AG10803 (cell line): Measurements from ENCODE around the gene DLGAP5.
A peak's percentile ranks its signal among the peaks of the same experiment; 100 is the strongest.

ENCODE experiments used
- DNase-seq: peaks from one replicate; pipeline ENCODE4 v3.0.0; 2010; ENCODE audit warnings: low read depth
- H3K4me3 ChIP-seq: 2 replicates; pipeline ENCODE4 v1.5.1; 2011; ENCODE audit warnings: mild to moderate bottlenecking, low read length, control low read depth
- TF ChIP-seq, protein P1 (sequence below): conservative IDR thresholded peaks from 2 replicates; pipeline ENCODE4 v1.5.1; 2011; ENCODE audit warnings: mild to moderate bottlenecking, low read length, control low read depth, inconsistent platforms

The DLGAP5 gene

DNA sequence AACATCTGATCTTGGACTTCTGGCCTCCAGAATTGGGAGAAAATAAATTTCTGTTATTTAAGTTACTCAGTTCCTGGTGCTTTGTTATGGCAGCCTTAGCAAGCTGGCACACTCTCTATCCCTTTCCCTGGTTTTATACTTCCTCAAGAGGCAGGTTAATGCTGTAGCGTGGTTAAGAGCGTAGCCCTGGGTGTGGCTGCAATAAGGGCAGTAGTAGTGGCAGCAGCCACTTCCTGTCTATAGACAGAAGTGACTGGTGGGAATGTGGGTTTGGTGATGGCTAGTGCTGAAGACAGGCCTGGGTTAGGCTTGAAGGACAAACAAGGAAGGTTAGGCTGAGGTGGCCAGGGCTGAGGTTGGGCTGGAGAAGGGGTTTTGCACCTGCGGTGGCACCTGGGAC, 66.0 kb downstream of the DLGAP5 start:
- H3K4me3 ChIP-seq = no peak overlapping the region
- TF ChIP-seq, protein P1, sequence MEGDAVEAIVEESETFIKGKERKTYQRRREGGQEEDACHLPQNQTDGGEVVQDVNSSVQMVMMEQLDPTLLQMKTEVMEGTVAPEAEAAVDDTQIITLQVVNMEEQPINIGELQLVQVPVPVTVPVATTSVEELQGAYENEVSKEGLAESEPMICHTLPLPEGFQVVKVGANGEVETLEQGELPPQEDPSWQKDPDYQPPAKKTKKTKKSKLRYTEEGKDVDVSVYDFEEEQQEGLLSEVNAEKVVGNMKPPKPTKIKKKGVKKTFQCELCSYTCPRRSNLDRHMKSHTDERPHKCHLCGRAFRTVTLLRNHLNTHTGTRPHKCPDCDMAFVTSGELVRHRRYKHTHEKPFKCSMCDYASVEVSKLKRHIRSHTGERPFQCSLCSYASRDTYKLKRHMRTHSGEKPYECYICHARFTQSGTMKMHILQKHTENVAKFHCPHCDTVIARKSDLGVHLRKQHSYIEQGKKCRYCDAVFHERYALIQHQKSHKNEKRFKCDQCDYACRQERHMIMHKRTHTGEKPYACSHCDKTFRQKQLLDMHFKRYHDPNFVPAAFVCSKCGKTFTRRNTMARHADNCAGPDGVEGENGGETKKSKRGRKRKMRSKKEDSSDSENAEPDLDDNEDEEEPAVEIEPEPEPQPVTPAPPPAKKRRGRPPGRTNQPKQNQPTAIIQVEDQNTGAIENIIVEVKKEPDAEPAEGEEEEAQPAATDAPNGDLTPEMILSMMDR = no peak
- no peak for DNase-seq

DNA sequence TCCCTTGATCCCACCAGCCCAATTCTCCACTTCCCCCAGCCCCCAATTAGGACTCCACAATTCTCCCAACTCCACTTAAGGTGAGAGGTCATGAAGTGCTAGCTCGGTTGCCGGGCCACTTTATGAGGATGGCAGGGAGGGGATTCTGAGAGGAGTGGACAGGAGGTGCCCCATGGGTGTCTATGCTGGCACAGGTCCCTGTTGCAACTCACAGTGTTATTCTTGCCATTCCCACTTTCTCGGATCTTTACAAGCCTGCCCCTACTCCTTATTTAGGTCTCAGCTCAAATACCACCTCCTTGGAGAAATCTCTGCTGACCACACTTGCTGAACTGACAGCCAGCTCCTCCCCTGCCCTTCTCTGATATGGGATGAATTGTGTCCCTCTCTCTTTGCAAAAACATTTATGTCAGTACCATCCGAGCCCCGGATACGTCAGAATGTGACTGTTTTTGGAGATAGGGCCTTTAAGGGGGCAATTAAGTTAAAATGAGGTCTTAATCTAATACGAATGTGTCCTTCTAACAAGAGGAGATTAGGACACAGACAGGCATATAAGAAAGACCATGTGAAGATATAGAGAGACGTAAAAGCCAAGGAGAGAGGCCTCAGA, 66.5 kb downstream of the DLGAP5 start:
- H3K4me3 ChIP-seq = no peak overlapping the region
- no peak for DNase-seq
- TF ChIP-seq, protein P1 = no peak

DNA sequence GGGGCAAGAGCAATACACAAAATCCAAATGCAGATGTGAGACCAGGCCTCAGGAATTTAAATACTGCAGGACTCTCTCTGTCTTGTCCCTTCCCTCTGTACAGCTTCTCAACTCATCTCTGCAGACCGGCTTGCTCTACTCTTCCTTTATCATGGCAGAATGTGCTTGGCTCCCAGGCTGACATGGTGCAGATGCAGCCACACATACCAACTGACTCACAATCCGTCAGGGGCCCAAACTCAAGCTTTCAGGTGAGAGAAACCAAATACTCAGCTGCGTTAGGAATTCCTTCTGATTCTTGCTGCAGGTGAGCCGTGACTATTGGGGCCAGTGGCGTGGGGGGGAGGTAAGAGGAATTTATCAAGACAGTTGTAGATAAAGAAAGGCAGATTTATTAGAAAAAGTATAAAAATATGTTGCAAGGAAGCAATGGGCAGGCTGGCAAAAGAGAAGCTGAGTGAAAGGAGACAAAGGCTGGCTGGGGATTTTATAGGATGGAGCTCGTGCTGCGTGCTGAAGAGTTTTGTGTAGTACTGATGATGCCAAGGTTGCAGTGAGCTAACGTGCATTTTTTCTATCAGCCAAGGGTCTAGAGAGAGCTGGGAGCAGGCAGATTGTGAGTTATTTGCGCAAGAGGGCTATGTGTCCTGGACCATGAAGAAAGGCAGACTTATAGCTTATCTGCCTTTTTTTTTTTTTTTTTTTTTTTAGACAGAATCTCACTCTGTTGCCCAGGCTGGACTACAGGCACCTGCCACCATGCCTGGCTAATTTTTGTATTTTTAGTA, 67.3 kb downstream of the DLGAP5 start:
- H3K4me3 ChIP-seq = no peak overlapping the region
- no peak for DNase-seq
- TF ChIP-seq, protein P1 = no peak

DNA sequence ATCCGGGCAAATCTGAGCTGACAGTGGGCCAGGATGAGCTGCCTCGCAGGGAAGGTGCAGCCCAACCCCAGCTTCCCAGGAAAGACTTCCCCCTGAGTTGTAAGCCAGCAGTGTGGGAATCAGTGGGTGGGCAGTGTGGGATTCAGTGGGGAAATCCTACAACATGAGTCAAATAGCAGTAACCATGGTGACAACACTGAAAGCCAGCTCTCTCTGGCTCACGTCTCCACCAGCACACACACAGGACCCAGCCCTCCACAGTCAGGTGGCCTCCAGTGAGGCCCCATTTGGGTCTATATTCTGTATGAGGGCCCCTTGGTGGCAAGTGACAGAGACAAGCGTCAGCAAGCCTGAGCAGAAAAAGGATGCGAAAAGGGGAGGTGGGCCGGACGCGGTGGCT, 68.3 kb downstream of the DLGAP5 start:
- TF ChIP-seq, protein P1 = no peak

DNA sequence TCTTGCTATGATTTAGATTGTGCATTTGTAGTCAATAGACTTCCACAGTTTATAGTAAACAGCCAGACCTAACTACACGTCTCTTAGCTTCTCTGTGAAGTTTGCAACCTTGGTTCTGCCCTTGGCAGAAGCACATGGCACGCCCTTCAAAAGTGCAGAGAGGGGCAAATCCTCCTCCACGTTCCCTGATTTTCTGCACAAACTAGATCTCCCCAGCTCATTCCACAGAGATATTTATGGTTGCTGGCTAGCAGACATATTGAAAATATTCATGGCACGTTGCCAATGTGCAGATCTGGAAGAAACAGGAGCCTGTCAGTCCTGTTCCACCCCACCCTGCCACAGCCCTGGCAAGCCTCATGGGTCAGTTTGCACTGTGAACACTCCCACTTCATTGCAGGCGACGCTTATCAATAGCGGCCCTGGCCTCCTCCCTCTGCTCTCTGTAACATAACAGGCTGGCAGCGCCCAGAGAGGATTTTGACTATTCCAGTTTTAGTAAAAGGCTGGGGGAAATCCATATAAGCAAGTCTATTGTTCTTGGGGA, 68.9 kb downstream of the DLGAP5 start:
- TF ChIP-seq, protein P1 = no peak
- peak; percentile 38 for DNase-seq
- no peak overlapping the region for H3K4me3 ChIP-seq

More for the DNA sequence above, 68.3 kb downstream of the DLGAP5 start:
- peak; percentile 91 for DNase-seq
- no peak overlapping the region for H3K4me3 ChIP-seq

DNA sequence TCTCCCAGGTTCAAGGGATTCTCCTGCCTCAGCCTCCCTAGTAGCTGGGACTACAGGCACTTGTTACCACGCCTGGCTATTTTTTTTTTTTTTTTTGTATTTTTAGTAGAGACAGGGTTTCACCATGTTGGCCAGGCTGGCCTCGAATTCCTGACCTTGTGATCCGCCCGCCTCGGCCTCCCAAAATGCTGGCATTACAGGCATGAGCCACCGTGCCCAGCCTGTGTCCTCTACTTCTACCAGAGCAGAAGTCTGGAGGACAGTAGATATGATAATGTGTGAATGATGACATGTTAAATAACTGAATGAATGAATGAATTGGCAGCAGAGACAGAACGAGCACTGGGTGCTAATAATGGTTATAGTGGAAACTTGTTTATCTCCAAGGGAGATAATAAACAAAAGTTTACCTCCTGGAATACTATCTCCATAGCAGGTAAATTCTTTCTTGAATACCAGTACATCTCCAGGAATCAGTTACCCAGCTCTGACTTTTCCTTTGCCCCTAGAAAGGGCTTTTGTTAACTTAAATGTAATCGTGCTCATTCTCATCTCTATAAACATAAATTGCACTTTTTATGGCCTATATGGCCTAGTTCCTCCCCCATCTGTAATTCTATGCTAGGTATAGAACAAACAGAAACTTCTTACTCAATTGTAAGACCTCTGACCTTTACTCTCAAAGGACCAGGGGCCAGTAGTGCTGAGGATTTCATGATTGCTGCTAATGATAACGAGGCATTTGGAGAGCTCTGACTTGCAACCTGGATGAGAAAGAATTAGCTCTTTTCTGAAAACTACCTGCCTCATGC, 69.6 kb downstream of the DLGAP5 start:
- no peak overlapping the region for H3K4me3 ChIP-seq
- TF ChIP-seq, protein P1 = no peak
- DNase-seq = no peak
